Epithelial cell of prostate (primary cell): ENCODE data around the gene RGS8.
"Not testable (repeated sequence)": the region's sequence is repeated elsewhere in the genome, so short reads cannot be mapped to it uniquely, and the experiment has no call there.

Experiments
- DNase-seq: peaks from one replicate; pipeline ENCODE4 v3.0.0-alpha.2; 2011; ENCODE audit warnings: low read depth, low spot score
- H3K27ac ChIP-seq: fragments of 450-650 bp; 2 replicates; pipeline ENCODE4 v1.5.1; 2017; ENCODE audit warnings: mild to moderate bottlenecking

RGS8 gene

DNA sequence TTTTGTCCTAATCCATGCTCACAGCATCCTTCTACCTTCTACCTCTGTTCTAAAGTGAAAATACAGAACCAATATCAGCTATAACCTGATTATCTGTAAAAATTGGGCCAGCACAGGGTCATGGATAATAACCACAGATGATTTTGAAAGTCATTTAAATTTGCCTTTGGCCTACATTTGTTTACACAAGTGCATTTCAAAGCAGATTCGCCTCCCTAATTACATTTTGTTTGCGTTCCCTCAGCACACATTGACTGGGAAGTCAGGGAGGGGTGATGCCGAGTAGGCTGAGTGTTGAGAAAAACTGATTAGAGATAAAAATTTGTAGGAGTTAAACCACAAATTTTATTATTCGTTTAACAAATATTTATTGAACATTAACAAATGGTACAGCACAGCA lies 19.2 kb upstream of the RGS8 start:
- DNase-seq, result no peak
- H3K27ac ChIP-seq, result no peak overlapping the region

DNA sequence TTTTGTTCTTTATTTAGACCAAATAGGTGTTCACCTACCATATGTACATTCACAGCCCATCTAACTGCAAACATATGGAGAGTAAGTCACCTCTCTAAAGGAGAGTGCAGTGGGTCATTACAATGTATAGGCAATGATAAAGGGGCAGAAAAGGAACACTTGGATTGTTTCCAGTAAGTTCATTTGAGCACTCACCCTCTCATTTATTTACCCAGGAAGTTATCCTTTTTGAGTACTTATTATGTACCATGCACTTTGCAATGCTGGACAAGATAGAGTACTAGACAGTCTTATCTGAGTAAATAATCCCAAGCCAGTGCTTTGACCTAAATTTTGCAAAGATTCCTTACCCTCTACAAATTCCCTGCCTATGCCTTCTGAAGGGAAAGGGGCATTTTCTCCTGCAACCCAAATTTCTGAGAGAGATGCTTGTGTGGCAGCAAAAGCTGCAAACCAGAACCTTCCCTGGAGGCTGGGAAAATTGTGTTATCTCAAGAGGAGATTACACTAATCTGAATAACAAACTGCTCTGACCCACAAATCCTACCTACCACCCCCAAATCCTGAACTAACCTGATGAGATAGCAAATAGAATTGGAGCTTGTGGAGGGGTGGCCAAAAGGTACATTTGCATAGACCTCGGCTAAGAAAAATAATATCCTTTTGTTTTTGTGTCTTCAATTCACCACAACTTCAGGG lies 18.6 kb upstream of the RGS8 start:
- H3K27ac ChIP-seq, result no peak overlapping the region
- DNase-seq, result no peak

DNA sequence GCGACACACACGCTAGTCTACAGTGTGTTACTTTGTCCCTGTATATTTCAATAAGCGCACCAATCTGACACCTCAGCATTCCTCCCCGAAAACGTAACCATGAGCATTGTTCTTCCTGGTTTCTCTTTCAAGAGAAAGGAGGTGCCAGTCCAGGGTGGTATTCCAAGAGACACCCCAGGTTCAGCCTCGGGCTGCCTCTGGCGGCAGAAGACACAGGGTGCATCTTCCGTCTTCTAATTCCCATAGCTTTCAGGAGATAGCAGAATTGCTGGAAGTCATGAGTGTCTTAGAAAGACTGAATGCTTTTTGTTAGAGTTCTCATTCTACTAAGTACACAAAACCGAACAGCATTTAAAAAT lies 15.9 kb upstream of the RGS8 start:
- DNase-seq, result no peak

DNA sequence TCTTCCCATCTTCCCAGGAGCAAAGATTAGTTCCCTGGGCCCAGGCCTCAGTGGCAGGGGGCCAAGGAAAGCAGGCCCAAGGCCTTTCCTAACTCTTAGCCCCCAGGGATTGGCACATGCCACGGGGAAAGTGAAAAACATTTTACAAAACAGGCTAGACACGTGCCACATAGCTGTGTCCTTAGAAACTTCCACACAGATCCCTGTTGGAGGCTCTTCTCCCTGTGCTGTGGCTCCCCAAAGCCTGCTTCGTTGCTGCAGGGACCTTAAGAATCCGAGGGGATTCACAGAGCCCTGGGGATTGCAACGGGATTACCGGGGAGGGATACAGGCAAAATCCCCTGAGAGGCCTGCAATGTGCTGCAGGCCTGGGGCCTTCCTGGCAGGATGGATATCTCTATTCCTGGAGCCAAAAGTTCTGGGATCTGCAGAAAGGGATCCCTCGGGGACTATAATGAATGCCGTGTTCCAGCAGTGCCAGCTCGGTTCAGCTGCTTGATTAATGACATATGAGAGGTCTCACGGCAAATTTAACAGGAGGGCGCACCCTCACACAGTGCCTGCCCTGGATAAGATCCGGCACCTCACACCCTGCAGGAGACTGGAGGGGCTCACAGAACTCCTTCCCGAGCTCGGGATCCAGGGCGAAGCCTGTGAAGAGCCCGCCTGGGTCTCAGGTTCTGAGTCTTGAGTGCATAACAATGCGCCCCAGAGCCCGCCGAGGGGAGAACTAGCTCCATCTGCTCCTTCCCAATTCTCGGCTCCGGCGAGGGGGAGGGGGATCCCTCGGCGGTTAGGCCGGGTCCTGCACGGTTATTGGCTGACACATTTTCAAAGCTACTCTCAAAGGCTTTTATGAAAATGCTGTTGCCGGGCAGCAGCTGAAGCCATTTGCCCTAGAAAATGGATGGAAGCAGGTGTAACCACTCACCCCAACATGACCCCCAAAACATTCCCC lies 15.3 kb upstream of the RGS8 start:
- H3K27ac ChIP-seq, result no peak overlapping the region
- no peak for DNase-seq

More for the DNA sequence above, 15.9 kb upstream of the RGS8 start:
- H3K27ac ChIP-seq, result no peak overlapping the region

DNA sequence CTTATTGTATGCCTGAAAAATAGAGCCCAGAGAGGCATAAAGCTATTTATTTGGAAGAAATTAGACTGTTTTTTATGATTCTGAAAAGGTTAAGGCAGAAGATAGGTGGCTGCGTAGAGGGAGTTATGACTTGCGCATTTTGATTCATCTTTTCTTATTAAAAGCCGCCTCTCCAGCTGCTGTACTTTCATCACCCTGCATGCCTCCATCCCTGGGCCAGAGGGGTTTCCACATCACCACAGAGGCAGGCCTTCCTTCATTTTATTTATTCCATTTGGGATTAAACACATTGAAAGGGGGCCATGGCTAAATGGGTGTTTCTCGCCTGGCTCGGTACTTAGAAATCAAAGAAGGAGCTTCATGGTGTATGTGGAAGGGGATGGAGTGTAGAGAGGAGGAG lies 14.6 kb upstream of the RGS8 start:
- DNase-seq, result no peak
- H3K27ac ChIP-seq, result no peak overlapping the region

DNA sequence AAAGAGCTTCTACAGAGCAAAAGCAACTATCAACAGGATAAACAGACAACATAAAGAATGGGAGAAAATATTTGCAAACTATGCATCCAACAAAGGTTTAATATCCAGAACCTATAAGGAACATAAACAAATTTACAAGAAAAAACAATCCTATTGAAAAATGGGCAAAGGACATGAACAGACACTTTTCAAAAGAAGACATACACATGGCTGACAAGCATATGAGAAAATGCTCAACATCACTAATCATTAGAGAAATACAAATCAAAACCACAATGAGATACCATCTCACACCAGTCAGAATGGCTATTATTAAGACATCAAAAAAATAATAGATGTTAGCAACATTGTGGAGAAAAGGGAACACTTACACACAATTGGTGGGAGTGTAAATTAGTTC lies 8.8 kb upstream of the RGS8 start:
- not testable (repeated sequence) for DNase-seq, H3K27ac ChIP-seq

DNA sequence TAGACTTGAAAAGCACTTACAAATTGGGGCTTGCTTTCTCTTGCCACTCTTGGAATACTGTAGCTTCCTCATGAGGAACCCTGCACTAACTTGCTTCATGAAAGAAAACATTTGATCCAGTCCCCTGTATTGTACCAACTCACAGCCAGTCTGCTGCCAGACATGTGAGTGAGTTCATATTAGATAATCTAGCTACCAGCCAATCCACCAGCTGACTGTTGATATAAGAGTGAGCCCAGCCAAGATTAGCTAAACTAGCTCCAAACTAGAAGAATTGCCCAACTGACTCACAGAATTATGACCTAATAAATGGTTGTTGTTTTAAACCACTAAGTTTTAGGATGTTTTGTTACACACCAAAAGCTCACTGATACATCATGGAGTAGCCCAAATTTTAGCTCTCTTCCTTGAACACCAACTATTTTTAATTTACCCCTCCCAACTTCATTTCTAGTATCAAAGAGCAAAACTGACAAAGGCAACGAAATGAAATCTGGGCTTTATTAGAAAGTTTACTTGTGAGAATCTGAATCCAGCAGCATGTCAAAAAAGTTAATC lies 6.6 kb upstream of the RGS8 start:
- H3K27ac ChIP-seq, result no peak overlapping the region
- no peak for DNase-seq

DNA sequence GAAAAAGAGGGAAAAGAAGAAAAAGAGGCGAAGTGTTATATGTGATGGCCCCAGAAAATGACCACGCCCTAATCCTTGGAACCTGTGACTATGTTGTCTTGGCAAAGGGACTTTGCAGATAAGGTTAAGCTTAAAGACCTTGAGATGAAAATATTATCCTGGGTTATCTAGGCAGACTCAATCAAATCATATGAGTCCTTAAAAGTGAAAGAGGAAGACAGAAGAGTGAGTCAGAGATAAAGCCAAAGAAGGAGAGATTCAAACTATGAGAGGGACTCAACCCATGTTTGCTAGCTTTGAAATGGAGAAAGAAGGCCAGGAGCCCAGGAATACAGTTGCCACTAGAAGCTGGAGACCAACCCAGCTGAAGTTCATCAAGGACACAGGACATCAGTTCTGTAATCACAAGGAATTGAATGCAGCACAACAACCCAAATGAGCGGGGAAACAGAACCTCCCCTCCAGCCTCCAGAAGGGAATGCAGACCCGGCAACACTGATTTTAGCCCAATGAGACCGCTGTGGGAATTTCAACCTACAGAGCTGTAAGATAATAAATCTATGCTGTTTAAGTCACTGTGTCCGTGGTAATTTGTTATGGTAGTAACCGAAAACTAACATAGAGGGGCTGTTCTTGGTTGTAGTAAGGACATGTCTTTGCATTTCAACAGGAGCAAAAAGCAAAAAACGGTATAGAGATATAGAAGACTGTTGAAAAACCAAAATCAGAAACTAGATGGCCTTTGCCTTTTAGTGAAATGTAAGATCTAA lies 4.2 kb upstream of the RGS8 start:
- no peak for DNase-seq
- H3K27ac ChIP-seq, result no peak overlapping the region

DNA sequence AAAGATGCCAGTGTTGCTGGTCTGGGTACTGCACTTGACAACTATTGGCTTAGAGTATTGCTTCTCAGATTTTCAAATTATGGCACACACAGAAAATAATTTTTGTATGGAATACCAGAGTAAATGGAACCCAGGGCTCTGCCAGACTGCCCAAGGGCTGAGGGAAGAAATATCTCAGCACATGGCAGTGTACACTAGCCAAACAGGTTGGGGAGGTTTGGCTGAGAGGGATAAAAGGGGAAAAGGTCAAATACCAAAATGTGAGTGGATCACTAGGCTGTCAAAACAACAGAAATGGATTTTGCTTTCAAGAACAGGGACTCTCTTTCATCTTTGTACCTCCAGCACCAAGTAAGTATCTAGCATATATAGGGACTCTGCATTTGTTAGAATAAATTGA lies 3.0 kb upstream of the RGS8 start:
- DNase-seq, result no peak
- no peak overlapping the region for H3K27ac ChIP-seq

DNA sequence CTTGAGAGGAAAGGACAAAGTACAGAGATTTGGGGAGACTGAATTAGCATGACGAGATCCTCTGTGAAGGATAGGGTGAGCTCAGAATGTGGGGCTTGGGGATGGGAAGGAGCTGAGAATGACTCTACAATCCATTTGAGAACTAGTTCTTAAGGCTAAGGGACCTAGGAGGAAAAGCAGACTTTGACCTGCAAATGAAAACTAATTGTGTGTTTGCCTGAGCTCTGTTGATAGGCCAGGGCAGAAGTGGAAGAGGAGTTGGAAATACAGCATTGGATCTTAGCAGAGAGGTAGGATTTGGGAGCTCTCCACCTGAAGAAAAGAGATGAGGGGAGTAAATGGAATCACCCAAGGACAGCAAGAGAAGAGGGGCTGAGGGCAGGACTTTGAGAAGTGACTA lies 2.1 kb upstream of the RGS8 start:
- no peak overlapping the region for H3K27ac ChIP-seq
- no peak for DNase-seq

DNA sequence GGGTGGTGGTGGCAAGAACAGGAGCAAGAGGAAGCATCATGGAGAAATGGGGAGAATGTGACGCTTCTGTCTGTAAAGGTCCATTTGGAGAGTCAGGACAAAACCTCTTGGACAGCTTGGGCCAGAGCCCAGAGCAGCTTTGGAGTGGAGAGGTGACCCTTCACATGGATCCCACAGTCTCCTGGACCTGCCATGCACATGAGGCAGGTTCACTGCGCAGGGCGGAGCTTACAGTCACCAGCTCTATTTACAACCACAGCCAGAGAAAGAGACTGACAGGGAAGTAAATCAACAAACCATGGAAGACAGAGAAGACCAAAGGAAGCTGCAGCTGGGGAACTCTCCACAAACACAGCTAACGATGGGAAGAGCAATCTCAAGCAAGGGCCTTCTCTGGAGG lies 828 bp upstream of the RGS8 start:
- DNase-seq, result no peak
- no peak overlapping the region for H3K27ac ChIP-seq

DNA sequence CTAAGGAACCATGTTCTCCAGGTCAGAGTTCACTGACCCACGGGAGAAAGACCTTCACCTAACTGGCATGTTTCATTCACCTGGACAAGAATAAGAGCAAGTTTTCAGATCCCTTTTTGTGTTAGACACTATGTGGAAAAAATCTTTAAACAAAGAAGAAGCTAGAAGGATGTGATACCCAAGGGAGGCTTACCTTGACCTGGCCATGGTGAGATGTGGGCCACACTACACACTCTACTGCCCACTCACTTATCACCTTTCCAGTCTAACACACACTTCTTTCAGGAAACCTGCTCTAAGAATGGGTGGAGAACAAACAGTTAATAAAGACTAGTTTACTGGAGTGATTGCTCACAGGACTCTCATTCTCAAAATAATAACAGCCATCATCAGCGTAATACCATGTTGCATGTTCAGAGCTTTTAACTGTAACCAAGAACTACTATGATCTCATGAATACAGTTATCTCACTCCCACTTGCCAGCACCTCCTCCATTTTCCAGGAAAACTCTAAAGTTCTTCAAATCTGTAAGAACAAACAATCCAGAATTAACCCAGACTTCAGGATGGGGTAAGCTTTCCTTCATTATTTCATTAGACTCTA lies 1.4 kb downstream of the RGS8 start:
- no peak overlapping the region for H3K27ac ChIP-seq
- DNase-seq, result no peak

DNA sequence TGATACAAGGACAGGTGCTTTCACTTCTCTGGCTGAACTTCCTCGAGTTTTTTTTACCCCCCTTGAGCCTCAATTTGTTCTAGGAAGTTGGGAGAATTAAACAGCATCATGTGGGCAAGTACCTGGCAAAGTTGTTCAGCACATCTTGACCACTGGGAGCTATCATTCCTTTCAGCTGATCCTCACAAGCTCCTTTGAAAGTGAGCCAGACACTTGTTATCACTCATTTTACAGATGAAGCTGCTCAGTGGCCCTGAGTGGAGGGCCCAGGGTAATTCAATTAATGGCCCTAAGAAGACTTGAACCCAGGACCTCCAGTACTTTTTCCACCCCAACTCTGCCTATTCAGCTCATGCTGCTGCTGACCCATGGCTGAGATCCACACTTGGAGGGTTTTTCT lies 2.0 kb downstream of the RGS8 start:
- H3K27ac ChIP-seq, result no peak overlapping the region
- DNase-seq, result no peak

DNA sequence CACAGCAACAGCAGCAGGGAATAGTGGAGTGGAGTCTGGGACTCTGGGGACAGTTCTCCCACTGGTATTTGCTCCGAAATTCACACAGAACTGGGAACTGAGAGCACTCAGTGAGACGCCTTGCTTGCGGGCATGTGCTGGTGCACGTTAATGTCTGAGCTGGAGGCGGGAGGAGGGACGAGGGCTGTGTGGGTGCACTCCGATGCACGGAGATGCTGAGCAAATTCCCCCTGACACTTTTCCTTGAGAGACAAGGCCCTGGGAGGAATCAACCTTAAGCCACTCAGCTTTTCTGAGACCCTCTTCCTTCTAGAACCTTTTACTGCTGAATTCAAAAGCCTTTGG lies 2.8 kb downstream of the RGS8 start:
- no peak for DNase-seq
- H3K27ac ChIP-seq, result no peak overlapping the region

DNA sequence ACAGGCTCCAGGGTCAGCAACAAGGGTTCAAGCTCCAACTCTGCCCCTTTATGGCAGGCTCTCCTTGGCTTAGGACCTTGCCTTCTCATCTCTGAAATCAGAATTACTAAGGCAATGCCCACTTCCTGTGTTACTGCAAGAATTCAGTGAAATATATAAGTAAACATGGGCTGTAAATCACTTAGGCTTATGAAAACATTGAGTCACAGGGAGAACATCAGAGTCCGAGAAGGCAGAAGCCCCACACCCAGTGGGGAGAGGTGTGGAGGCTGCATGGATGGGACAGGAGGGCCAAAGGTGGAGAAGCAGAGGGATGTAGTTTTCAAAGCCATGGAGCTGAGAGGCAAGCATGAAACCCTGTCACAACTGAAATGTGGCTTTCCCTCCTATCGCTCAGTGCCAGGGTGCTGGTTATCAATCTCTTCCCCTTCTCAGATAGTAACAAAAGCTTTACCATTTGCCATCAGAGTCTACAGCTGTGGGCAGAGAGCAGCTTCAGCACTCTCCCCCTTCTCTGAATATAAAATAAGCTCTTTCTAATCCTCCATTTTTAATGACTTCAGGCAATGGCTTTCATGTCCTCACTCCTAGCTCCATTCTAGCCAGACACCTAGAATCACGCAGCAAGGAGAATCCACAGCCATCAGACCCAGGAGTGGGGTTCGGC lies 3.4 kb downstream of the RGS8 start:
- peak; percentile 29 for DNase-seq
- H3K27ac ChIP-seq, result peak overlapping the region; percentile 13

DNA sequence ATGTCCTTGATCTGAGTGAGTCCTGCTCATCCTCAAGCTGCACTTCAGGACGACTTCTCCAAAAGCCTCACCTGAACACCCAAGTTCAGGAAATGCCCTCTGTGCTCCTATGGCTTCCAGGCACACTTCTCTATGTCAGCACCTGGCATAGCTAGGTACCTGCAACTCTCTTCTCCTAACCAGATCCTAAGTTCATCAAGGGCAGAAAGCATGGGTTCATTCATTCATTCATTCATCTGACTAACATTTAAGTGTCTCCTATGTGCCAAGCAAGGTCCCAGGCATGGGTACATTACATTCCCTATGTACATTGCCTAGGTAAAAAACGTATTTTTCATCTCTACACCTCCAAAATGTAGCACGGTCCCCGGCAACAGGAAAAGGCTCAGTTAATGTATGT lies 4.0 kb downstream of the RGS8 start:
- H3K27ac ChIP-seq, result peak overlapping the region; percentile 13
- DNase-seq, result no peak

DNA sequence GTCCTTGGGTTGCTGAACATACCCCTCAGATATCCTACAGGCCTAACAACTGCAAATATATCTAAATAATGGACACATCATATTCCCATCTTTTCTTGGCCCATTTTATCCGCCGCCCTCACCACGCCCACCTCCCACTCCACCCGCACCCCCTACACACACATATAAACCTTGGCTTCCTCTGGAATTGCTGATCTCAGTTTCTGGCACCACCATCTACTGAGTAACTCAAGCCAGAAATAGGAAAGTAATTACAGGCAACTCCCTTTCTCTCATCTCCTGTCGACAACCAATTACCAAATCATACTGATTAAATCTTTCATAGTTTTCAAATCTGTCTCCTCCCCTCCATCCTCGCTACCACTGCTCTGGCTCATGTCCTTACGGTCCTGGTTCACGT lies 4.7 kb downstream of the RGS8 start:
- DNase-seq, result no peak

DNA sequence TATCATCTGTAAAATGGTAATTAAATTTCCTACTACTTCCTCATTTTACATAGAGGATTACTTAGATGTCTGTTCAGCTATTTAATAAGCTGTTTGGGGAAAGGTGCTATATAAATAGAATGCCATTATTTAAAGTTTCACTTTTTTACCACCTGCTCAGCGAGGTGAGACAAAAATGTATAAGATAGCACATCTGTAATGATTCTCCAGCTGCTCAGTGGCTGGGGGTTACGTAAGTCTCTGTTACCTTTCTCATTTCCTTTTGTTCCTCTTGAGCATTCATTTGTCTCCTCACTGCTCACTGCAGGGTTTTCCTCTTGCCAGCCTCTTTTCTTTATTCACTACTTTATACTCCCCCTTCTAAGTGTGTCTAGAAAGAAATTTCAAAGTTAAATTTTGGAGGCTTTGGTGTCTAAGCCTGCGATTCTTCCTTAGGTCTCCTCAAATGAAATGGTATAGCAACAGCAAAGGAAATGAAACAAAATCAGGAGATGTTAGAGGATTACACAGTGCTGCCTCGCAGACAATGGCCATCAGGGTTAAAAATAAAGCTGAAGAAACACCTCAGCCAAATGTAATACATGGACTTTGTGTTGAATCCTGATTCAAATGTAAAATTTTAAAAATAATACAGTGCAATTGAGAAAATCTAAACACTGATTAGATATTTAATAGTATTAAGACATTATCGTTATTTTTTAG lies 6.8 kb downstream of the RGS8 start:
- no peak for DNase-seq
- H3K27ac ChIP-seq, result no peak overlapping the region

More for the DNA sequence above, 4.7 kb downstream of the RGS8 start:
- no peak overlapping the region for H3K27ac ChIP-seq

DNA sequence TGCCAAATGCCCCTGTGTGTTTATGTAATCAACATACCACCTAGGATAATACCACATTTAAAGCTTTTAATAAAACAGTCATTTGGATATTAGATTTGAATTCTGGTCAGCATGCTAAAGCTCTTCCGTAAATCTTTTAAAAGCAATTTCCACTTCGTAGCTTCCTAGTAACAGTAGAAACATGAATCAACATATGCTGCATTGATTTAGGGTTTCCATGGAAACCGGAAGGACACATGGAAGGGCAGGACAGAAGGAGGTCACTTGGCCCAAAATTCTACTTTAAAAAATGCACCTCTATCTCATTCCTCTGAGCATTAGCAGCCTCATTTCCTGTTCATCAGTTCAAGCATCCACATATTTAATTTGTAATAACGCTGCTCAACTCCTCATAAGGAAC lies 8.1 kb downstream of the RGS8 start:
- DNase-seq, result no peak
- no peak overlapping the region for H3K27ac ChIP-seq
